Measurements from ENCODE around the gene BET1L. TPM values are rescaled to one million over a fixed set of nuclear protein-coding genes. Genes with fewer than 3 reads are reported as not detected.

The BET1L gene
- total RNA-seq, 1 donor from 2014 or later = 45.5 TPM

GRCh38 chr11:214083-214482 lies 6.9 kb upstream of the BET1L start:
- no peak for DNase-seq
- Mint-ChIP-seq H3K4me3 (ENCODE audit: unreplicated experiment) (no peak overlapping the region), H3K27ac (ENCODE audit: unreplicated experiment) (no peak overlapping the region), H3K9me3 (ENCODE audit: unreplicated experiment) (peaks cover 6% of the 10 kb centered on the region), H3K36me3 (ENCODE audit: unreplicated experiment) (peaks cover 9% of the 10 kb centered on the region), H3K4me1 (ENCODE audit: low read depth, unreplicated experiment) (no peaks in the 10 kb centered on the region), H3K27me3 (ENCODE audit: unreplicated experiment) (peaks cover 10% of the 10 kb centered on the region)
- no peak for TF ChIP-seq CTCF (IDR thresholded peaks at IDR 0.05; ENCODE audit: partially characterized antibody, unreplicated experiment)

DNA sequence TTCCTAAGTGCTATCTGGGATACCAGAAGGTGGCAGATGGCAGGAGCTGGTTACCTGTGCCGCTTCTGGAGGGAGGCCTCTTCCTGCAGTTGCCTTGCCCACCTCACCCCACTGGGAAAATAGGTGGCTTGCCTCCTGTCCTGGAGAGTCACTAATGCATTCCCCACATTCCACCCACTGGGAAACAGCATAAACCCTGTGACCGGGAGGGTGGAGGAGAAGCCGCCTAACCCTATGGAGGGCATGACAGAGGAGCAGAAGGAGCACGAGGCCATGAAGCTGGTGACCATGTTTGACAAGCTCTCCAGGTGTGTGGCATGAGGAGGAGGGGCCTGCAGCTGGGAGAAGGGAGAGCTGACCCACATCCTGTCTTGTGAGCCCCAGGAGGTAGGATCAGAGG lies 5.9 kb upstream of the BET1L start:
- DNase-seq = no peak
- peaks cover 9% of the 10 kb centered on the region for H3K9me3 Mint-ChIP-seq (ENCODE audit: unreplicated experiment)
- H3K4me3 Mint-ChIP-seq (ENCODE audit: unreplicated experiment) = no peak overlapping the region
- no peak for TF ChIP-seq CTCF (IDR thresholded peaks at IDR 0.05; ENCODE audit: partially characterized antibody, unreplicated experiment)
- peaks cover 11% of the 10 kb centered on the region for H3K27me3 Mint-ChIP-seq (ENCODE audit: unreplicated experiment)
- peaks cover 9% of the 10 kb centered on the region for H3K36me3 Mint-ChIP-seq (ENCODE audit: unreplicated experiment)
- H3K4me1 Mint-ChIP-seq (ENCODE audit: low read depth, unreplicated experiment) = no peaks in the 10 kb centered on the region
- no peak overlapping the region for H3K27ac Mint-ChIP-seq (ENCODE audit: unreplicated experiment)

GRCh38 chr11:212150-213100 lies 5.2 kb upstream of the BET1L start:
- H3K9me3 Mint-ChIP-seq (ENCODE audit: unreplicated experiment) = peaks cover 16% of the 10 kb centered on the region
- peaks cover 9% of the 10 kb centered on the region for H3K36me3 Mint-ChIP-seq (ENCODE audit: unreplicated experiment)
- no peak overlapping the region for H3K27ac Mint-ChIP-seq (ENCODE audit: unreplicated experiment)
- H3K4me3 Mint-ChIP-seq (ENCODE audit: unreplicated experiment) = no peak overlapping the region
- peak; percentile 1 for DNase-seq
- no peaks in the 10 kb centered on the region for H3K4me1 Mint-ChIP-seq (ENCODE audit: low read depth, unreplicated experiment)
- H3K27me3 Mint-ChIP-seq (ENCODE audit: unreplicated experiment) = peaks cover 15% of the 10 kb centered on the region
- no peak for TF ChIP-seq CTCF (IDR thresholded peaks at IDR 0.05; ENCODE audit: partially characterized antibody, unreplicated experiment)

DNA sequence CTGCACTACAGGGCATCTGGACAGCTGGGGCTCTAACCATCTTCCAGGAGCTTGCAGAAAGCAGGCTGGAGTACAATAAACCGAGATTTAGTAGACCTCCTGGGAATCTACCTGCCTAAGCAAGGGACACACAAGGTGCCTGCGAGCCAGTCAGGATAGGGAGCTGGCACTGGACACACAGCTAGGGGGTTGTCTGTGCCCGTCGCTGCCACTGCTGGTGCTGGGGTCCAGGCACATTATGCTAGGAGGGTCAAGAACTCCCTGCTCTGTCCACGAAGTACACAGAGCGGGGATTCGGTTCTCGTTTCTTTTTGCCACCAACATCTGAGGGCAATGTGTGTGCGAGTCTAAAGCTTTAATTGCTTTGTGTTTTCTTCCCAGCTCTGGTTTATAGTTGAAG lies 4.5 kb upstream of the BET1L start:
- peaks cover 15% of the 10 kb centered on the region for H3K27me3 Mint-ChIP-seq (ENCODE audit: unreplicated experiment)
- TF ChIP-seq CTCF (IDR thresholded peaks at IDR 0.05; ENCODE audit: partially characterized antibody, unreplicated experiment) = no peak
- peaks cover 16% of the 10 kb centered on the region for H3K9me3 Mint-ChIP-seq (ENCODE audit: unreplicated experiment)
- DNase-seq = no peak
- no peak overlapping the region for H3K4me3 Mint-ChIP-seq (ENCODE audit: unreplicated experiment)
- H3K36me3 Mint-ChIP-seq (ENCODE audit: unreplicated experiment) = peaks cover 9% of the 10 kb centered on the region
- no peak overlapping the region for H3K27ac Mint-ChIP-seq (ENCODE audit: unreplicated experiment)
- H3K4me1 Mint-ChIP-seq (ENCODE audit: low read depth, unreplicated experiment) = no peaks in the 10 kb centered on the region

- Mint-ChIP-seq H3K4me3 (ENCODE audit: unreplicated experiment) (no peak overlapping the region), H3K27me3 (ENCODE audit: unreplicated experiment) (peaks cover 15% of the 10 kb centered on the region), H3K4me1 (ENCODE audit: low read depth, unreplicated experiment) (no peaks in the 10 kb centered on the region), H3K9me3 (ENCODE audit: unreplicated experiment) (peaks cover 19% of the 10 kb centered on the region), H3K36me3 (ENCODE audit: unreplicated experiment) (peaks cover 9% of the 10 kb centered on the region), H3K27ac (ENCODE audit: unreplicated experiment) (peak overlapping the region; percentile 28)
- DNase-seq = no peak
- no peak for TF ChIP-seq CTCF (IDR thresholded peaks at IDR 0.05; ENCODE audit: partially characterized antibody, unreplicated experiment)
Observed at GRCh38 chr11:211295-211694, 4.1 kb upstream of the BET1L start.
